22Rv1 (cell line): Measurements from ENCODE around the gene QPRT.
"Not testable (repeated sequence)": the region's sequence is repeated elsewhere in the genome, so short reads cannot be mapped to it uniquely, and the experiment has no call there.

Experiments used
- H3K27ac ChIP-seq: fragments of 450-650 bp; 2 replicates; pipeline ENCODE4 v1.5.1; 2017
- ZFX ChIP-seq: fragments of 450-650 bp; IDR thresholded peaks from 2 replicates; pipeline ENCODE4 v1.6.1; 2017; ENCODE audit warnings: antibody characterized with exemption, borderline replicate concordance
- TF ChIP-seq, protein P1 (sequence below): fragments of 450-650 bp; IDR thresholded peaks from 2 replicates; pipeline ENCODE4 v1.5.1; 2017; ENCODE audit warnings: mild to moderate bottlenecking

Gene QPRT

GRCh38 chr16:29743475-29743826, 64.5 kb downstream of the QPRT start:
- H3K27ac ChIP-seq = no peak overlapping the region
- TF ChIP-seq, protein P1, sequence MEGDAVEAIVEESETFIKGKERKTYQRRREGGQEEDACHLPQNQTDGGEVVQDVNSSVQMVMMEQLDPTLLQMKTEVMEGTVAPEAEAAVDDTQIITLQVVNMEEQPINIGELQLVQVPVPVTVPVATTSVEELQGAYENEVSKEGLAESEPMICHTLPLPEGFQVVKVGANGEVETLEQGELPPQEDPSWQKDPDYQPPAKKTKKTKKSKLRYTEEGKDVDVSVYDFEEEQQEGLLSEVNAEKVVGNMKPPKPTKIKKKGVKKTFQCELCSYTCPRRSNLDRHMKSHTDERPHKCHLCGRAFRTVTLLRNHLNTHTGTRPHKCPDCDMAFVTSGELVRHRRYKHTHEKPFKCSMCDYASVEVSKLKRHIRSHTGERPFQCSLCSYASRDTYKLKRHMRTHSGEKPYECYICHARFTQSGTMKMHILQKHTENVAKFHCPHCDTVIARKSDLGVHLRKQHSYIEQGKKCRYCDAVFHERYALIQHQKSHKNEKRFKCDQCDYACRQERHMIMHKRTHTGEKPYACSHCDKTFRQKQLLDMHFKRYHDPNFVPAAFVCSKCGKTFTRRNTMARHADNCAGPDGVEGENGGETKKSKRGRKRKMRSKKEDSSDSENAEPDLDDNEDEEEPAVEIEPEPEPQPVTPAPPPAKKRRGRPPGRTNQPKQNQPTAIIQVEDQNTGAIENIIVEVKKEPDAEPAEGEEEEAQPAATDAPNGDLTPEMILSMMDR = no peak
- TF ChIP-seq ZFX = no peak

DNA sequence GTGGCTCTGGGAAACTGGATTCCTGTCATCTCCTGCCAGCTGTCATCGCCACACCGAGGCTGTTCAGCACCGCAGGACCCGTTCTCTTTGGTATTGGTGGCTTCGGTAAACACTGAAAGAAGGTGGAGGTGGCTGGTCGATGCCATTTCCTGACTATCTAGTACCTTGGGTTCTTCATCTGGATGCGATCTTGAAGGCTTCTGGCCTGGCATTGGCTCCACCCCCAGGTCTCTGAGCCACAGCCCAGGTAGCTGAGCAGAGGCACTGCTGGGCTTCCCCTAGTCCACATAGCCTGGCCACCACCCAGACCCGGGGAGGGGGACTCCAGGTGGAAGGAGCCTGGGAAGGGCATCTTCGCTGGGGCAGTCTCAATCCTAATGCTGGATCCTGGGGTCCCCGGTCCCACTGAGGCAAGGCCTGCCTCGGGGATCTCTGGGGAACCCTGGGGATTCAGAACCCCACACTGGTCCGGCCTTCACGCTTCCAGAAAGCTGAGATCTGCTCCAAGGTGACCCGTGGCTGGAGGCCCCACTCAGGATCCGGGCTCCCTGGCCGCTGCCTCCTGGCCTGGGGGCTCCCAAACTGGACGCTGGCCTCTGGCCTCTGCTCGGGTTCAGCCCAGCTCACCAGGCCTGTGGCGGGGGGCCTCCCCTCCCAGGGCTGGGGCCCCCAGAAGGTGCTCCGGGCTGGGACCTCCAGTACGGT, 65.0 kb downstream of the QPRT start:
- no peak overlapping the region for H3K27ac ChIP-seq

DNA sequence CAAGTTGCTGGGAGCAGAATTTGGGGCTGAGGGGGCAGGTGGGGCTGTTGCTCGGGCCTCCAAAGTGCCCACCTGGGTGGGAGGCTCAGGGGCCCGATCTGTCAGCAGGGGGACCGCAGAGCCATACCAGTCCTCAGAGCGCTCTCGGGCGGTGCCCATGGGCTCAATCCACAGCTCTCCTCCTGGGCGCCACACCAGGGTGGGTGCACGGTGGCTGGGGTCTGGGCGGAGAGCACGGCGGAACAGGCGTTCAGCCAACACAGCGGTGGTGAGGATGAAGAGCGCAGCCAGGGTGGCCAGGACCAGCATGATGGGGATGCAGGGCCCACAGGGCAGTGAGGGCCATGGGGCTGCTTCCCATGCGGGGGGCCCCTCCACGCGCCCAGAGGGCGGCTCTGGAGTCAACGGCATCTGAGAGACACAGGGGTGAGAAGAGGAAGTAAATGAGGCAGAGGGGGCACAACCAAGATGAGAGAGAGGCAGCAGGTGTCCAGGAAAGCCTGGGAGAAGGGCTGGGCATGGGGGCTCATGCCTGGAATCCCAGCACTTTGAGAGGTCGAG, 65.6 kb downstream of the QPRT start:
- TF ChIP-seq ZFX = no peak
- TF ChIP-seq, protein P1 = no peak
- no peak overlapping the region for H3K27ac ChIP-seq

More for the DNA sequence above, 65.0 kb downstream of the QPRT start:
- TF ChIP-seq, protein P1 = no peak

GRCh38 chr16:29745121-29745852, 66.3 kb downstream of the QPRT start:
- TF ChIP-seq ZFX = no peak
- TF ChIP-seq, protein P1 = no peak
- H3K27ac ChIP-seq = no peak overlapping the region

DNA sequence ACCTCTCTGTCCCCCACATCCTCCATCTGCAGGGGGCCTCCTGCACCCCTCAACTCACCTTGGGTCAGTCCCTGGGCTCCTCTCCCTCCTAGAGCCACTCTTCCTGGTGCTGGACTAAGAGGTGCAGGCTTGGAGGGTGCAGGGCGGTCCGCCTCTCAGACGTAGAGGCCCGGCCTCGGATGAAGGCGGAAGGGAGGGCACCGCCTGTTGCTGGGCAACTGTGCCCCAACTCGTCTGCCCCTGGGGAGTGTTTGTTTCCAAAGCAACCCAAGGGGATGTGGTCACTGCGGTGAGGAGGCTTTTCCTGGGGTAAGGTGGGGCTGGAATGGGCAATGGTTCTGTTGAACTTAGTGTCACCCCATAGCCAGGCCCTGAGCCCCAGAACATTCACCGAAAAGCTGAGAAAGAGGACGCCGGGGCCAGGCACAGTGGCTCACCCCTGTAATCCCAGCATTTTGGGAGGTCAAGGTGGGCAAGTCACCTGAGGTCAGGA, 66.9 kb downstream of the QPRT start, which contains the start of gene C16orf54:
Gene C16orf54 (minus strand): TSS at position 138 of the 493 bp plus-strand sequence. CDS start 1,039 bp downstream, outside the sequence.
- no peak for TF ChIP-seq ZFX
- TF ChIP-seq, protein P1 = no peak
- H3K27ac ChIP-seq = no peak within 1 kb of the TSS

GRCh38 chr16:29746518-29746917, 67.5 kb downstream of the QPRT start:
- H3K27ac ChIP-seq = not testable (repeated sequence)
